Activated B cell treated with CpG ODN at 0.5 μM for 24 hours (primary cell): ENCODE data around the gene EFCAB11. TPM values are rescaled to one million over a fixed set of nuclear protein-coding genes. Genes with fewer than 3 reads are reported as not detected.
A peak's percentile ranks its signal among the peaks of the same experiment; 100 is the strongest.

Experiments
- ATAC-seq: fragments of 200-7000 bp; cut with Tn5 transposase; one replicate; pipeline ENCODE4 v1.10.0; 2021; ENCODE audit warnings: low read depth, mild to moderate bottlenecking, moderate library complexity
- CTCF ChIA-PET: fragments of 350-600 bp; sonication (Branson Sonifier 250); formaldehyde crosslinking; loops from one replicate; lab custom pipeline; 2021; ENCODE audit warnings: antibody characterized with exemption; lab: Charles Lee
- POLR2A ChIA-PET: fragments of 350-600 bp; sonication (Branson Sonifier 250); formaldehyde crosslinking; loops from one replicate; lab custom pipeline; 2021; ENCODE audit warnings: antibody characterized with exemption; lab: Charles Lee
- DNase-seq: peaks from one replicate; pipeline ENCODE4 v3.0.0; 2022
- H3K27ac Mint-ChIP-seq: one replicate; pipeline ENCODE4 v1.8.0; 2020; ENCODE audit warnings: mixed read lengths
- H3K27me3 Mint-ChIP-seq: one replicate; pipeline ENCODE4 v1.8.0; 2021; ENCODE audit warnings: mixed read lengths
- H3K36me3 Mint-ChIP-seq: one replicate; pipeline ENCODE4 v1.8.0; 2021; ENCODE audit warnings: low read depth, mixed read lengths
- H3K4me1 Mint-ChIP-seq: one replicate; pipeline ENCODE4 v1.8.0; 2021; ENCODE audit warnings: mixed read lengths
- H3K4me3 Mint-ChIP-seq: one replicate; pipeline ENCODE4 v1.8.0; 2020; ENCODE audit warnings: mild to moderate bottlenecking, mixed read lengths
- H3K9me3 Mint-ChIP-seq: one replicate; pipeline ENCODE4 v1.8.0; 2020; ENCODE audit warnings: mixed read lengths
- intact Hi-C: fragments of 100-400 bp; cut with micrococcal nuclease; formaldehyde crosslinking; loops from one replicate; pipeline ENCODE4 v1.15.1; 2024
- total RNA-seq: library from RNA; stranded (reverse); gene quantifications from 2 replicates; pipeline ENCODE4 v1.2.3, GENCODE V29; 2022
- TF ChIP-seq, protein P1 (sequence below): fragments of 200-600 bp; IDR thresholded peaks from one replicate; pipeline ENCODE4 v1.8.0; 2022; ENCODE audit warnings: antibody characterized with exemption, mild to moderate bottlenecking

The EFCAB11 gene
- total RNA-seq, 1 donor from 2014 or later, result 7.5 TPM

DNA sequence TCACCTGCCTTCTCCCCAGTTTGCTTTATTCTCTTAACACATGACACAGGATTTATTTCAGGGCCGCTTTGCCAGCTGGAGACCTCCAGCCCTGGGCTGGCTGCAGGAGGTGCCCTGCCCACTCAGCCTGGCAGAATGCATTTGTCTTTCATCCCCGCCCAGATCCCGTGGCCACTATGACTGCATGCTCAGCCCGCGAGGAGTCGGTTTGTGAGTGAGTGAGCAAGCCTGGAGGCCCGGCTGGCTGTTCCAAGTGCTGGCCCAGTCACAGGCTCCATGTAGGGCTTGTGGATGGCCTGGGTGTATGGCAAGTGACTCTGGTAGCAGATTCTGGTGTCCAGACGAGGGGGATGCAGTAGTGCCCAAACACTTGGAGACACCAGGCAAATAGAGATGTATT lies 3.3 kb upstream of the EFCAB11 start:
- H3K27me3 Mint-ChIP-seq, result no peaks in the 10 kb centered on the region
- ChIA-PET CTCF (interaction anchor here (8.2 kb wide), 1 partner anchor 15 kb away, joined by 48 read pairs; no protein-coding TSS in a partner anchor), POLR2A (no interaction called here)
- no peaks in the 10 kb centered on the region for H3K9me3 Mint-ChIP-seq
- no peak for DNase-seq
- ATAC-seq, result no peak
- H3K36me3 Mint-ChIP-seq, result peaks cover 39% of the 10 kb centered on the region
- TF ChIP-seq, protein P1, sequence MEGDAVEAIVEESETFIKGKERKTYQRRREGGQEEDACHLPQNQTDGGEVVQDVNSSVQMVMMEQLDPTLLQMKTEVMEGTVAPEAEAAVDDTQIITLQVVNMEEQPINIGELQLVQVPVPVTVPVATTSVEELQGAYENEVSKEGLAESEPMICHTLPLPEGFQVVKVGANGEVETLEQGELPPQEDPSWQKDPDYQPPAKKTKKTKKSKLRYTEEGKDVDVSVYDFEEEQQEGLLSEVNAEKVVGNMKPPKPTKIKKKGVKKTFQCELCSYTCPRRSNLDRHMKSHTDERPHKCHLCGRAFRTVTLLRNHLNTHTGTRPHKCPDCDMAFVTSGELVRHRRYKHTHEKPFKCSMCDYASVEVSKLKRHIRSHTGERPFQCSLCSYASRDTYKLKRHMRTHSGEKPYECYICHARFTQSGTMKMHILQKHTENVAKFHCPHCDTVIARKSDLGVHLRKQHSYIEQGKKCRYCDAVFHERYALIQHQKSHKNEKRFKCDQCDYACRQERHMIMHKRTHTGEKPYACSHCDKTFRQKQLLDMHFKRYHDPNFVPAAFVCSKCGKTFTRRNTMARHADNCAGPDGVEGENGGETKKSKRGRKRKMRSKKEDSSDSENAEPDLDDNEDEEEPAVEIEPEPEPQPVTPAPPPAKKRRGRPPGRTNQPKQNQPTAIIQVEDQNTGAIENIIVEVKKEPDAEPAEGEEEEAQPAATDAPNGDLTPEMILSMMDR, result no peak
- peaks cover 50% of the 10 kb centered on the region for H3K4me1 Mint-ChIP-seq
- intact Hi-C loops, result loop anchor here (5.0 to 10.0 kb wide), 4 partner anchors 525 to 1950 kb away; partner anchors contain the start of genes GPR65, PPP4R3A and SPATA7
- no peak overlapping the region for H3K4me3 Mint-ChIP-seq
- peak overlapping the region; percentile 30 for H3K27ac Mint-ChIP-seq

DNA sequence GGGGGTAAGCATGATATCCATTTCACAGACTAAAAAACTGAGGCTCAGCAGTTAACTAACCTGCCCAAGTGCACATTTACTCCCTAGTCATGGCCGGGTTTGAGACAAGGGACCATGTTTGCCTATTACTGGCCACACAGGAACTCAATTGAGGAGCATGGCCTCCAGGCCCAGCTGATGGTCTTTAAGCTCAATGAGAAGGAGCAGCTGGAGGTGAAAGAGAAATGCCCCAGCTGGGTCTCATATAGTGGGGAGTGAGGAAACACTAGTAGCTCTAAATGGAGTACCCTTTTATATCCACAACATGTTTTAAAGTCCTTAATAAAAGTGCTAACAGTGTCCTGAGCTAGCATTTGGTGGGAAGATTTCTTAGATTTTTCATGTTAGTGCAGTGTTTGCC lies 2.8 kb upstream of the EFCAB11 start:
- DNase-seq (no peak), ATAC-seq (no peak)
- peaks cover 35% of the 10 kb centered on the region for H3K36me3 Mint-ChIP-seq
- H3K27ac Mint-ChIP-seq, result no peak overlapping the region
- CTCF ChIA-PET, result interaction anchor here (8.2 kb wide), 1 partner anchor 15 kb away, joined by 48 read pairs; no protein-coding TSS in a partner anchor
- POLR2A ChIA-PET, result interaction anchor here (1.0 kb wide), 1 partner anchor 442 kb away, joined by 3 read pairs; no protein-coding TSS in a partner anchor
- no peaks in the 10 kb centered on the region for H3K9me3 Mint-ChIP-seq
- intact Hi-C loops, result loop anchor here (5.0 to 10.0 kb wide), 4 partner anchors 525 to 1950 kb away; partner anchors contain the start of genes GPR65, PPP4R3A and SPATA7
- H3K27me3 Mint-ChIP-seq, result no peaks in the 10 kb centered on the region
- TF ChIP-seq, protein P1, result no peak
- peaks cover 50% of the 10 kb centered on the region for H3K4me1 Mint-ChIP-seq
- peak overlapping the region; percentile 99 for H3K4me3 Mint-ChIP-seq

DNA sequence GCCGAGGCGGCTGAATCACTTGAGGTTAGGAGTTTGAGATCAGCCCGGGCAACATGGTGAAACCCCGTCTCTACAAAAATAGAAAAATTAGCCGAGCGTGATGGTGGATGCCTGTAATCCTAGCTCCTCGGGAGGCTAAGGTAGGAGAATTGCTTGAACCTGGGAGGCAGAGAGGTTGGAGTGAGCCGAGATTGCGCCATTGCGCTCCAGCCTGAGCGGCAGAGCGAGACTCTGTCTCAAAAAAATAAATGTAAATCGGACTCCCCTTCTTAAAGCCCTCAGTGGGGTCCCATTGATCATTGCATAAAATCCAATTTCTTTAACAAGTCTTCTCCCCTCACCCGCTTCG lies 2.1 kb upstream of the EFCAB11 start:
- CTCF ChIA-PET, result interaction anchor here (8.2 kb wide), 1 partner anchor 16 kb away, joined by 48 read pairs; no protein-coding TSS in a partner anchor
- POLR2A ChIA-PET, result interaction anchor here (0.7 to 3.3 kb wide), 12 partner anchors 9 to 1964 kb away, joined by 3 to 26 read pairs (median 4); partner anchors contain the start of genes CALM1, EML5, GALC and PSMC1

DNA sequence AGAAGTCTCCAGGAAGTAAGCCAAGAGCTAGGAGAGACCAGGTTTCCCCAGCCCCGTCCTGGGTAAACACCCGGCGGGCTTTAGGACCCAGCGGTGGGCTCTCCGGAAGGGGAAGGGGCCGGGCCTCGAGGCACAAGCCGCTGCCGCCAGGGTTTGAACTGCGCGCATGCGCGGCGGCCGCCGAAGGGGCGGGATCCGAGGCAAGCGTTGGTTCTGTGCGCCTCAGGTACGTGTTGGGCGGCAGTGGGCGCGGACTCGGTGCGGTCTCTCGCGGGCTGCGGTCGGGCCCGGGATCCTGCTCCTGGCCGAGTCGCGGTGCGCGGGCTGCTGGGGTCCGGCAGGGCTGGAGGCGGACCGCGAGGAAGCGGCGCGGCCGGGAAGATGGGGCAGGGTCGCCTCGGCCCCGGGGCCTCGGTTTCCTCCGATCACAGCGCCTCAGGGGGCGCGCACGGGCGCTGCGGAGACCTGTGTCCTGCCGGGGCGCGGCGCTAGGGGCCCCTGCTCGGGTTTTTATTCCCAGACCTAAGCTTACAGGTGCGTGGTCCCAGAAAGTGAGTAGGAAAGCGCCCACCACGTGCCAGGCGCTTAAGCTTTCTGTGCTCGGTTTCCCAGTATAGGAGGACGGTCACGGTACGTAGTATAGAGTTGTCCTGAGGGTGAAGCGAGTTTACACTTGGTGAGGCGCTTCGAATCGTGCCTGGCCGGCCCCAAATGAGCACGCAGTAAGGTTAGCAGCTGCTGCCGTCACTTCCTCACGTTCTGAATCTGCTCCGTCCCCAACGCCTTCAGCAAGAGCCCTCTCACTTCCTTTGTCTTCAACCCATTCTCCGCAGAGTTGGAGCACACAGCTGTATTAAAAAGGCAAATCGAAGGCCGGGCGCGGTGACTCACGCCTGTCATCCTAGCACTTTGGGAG lies 1.5 kb upstream of the EFCAB11 start, which contains the start of gene TDP1:
Gene TDP1, plus strand, starts transcription at position 183 of the 916 bp plus-strand sequence. CDS start 7,188 bp downstream, outside the sequence.
- TF ChIP-seq, protein P1, result no peak

More for the DNA sequence above, 2.1 kb upstream of the EFCAB11 start:
- Mint-ChIP-seq H3K36me3 (peaks cover 38% of the 10 kb centered on the region), H3K27me3 (no peaks in the 10 kb centered on the region), H3K4me3 (peak overlapping the region; percentile 99), H3K9me3 (no peaks in the 10 kb centered on the region), H3K4me1 (peaks cover 49% of the 10 kb centered on the region), H3K27ac (peak overlapping the region; percentile 97)
- TF ChIP-seq, protein P1, result no peak
- DNase-seq (no peak), ATAC-seq (no peak)
- intact Hi-C loops, result loop anchor here (1.0 to 10.0 kb wide), 5 partner anchors 17 to 1949 kb away; partner anchors contain the start of genes GPR65, PPP4R3A and SPATA7

More for the DNA sequence above, 1.5 kb upstream of the EFCAB11 start, which contains the start of gene TDP1:
- Mint-ChIP-seq H3K27me3 (no peaks in the 10 kb centered on the region), H3K4me1 (peaks cover 44% of the 10 kb centered on the region), H3K4me3 (peak within 1 kb of the TSS; percentile 99), H3K9me3 (no peaks in the 10 kb centered on the region), H3K36me3 (peaks cover 40% of the 10 kb centered on the region), H3K27ac (peak within 1 kb of the TSS; percentile 97)
- CTCF ChIA-PET, result interaction anchor here (8.2 kb wide), 1 partner anchor 17 kb away, joined by 48 read pairs; no protein-coding TSS in a partner anchor
- intact Hi-C loops, result loop anchor here (1.0 to 10.0 kb wide), 15 partner anchors 17 to 1963 kb away; partner anchors contain the start of genes EML5, FOXN3, GALC and GPR65
- POLR2A ChIA-PET, result interaction anchor here (0.7 to 3.3 kb wide), 13 partner anchors 9 to 1963 kb away, joined by 3 to 26 read pairs (median 4); partner anchors contain the start of genes CALM1, EML5, GALC and PSMC1
- ATAC-seq, result peak; percentile 62
- DNase-seq, result peak; percentile 75
